GM21717 (cell line): ENCODE data around the gene WASL.
"Not testable (repeated sequence)": the region's sequence is repeated elsewhere in the genome, so short reads cannot be mapped to it uniquely, and the experiment has no call there.

ENCODE experiments used
- ATAC-seq: cut with Tn5 transposase; IDR thresholded peaks from one replicate; pipeline ENCODE4 v1.9.1; 2021; ENCODE audit warnings: mild to moderate bottlenecking, moderate library complexity; ENCODE audit not compliant: unreplicated experiment

Gene WASL

GRCh38 chr7:123748734-123749536, at the start of gene WASL:
Gene WASL (minus strand): TSS chr7:123749003. CDS start chr7:123748734, 269 bp downstream.
- ATAC-seq = peak; percentile 79

GRCh38 chr7:123797673-123798531, 49.1 kb upstream of the WASL start:
- no peak for ATAC-seq

- ATAC-seq = no peak
Observed at GRCh38 chr7:123796568-123796967, 47.8 kb upstream of the WASL start.

GRCh38 chr7:123795917-123796316, 47.1 kb upstream of the WASL start:
- ATAC-seq = no peak

GRCh38 chr7:123795116-123795515, 46.3 kb upstream of the WASL start:
- ATAC-seq = not testable (repeated sequence)

- no peak for ATAC-seq
Observed at GRCh38 chr7:123792547-123792946, 43.7 kb upstream of the WASL start.

GRCh38 chr7:123791001-123791400, 42.2 kb upstream of the WASL start:
- no peak for ATAC-seq

- no peak for ATAC-seq
Observed at GRCh38 chr7:123789817-123790216, 41.0 kb upstream of the WASL start.

GRCh38 chr7:123789206-123789784, 40.5 kb upstream of the WASL start:
- no peak for ATAC-seq

- no peak for ATAC-seq
Observed at GRCh38 chr7:123788584-123788983, 39.8 kb upstream of the WASL start.

GRCh38 chr7:123787220-123788007, 38.6 kb upstream of the WASL start:
- ATAC-seq = no peak

GRCh38 chr7:123784263-123784662, 35.5 kb upstream of the WASL start:
- no peak for ATAC-seq

- ATAC-seq = no peak
Observed at GRCh38 chr7:123783820-123784219, 35.0 kb upstream of the WASL start.

GRCh38 chr7:123782071-123782798, 33.4 kb upstream of the WASL start:
- ATAC-seq = no peak

- ATAC-seq = not testable (repeated sequence)
Observed at GRCh38 chr7:123780472-123780871, 31.7 kb upstream of the WASL start.

GRCh38 chr7:123774496-123774895, 25.7 kb upstream of the WASL start:
- no peak for ATAC-seq

GRCh38 chr7:123773481-123773880, 24.7 kb upstream of the WASL start:
- no peak for ATAC-seq

- no peak for ATAC-seq
Observed at GRCh38 chr7:123772652-123773051, 23.8 kb upstream of the WASL start.

GRCh38 chr7:123771846-123772245, 23.0 kb upstream of the WASL start:
- no peak for ATAC-seq

GRCh38 chr7:123771256-123771655, 22.5 kb upstream of the WASL start:
- no peak for ATAC-seq
